Fibroblast of the conjunctiva (primary cell): ENCODE measurements around the gene HOXD4.

Source experiments
- DNase-seq: peaks from one replicate; pipeline ENCODE4 v3.0.0-alpha.2; 2010; ENCODE audit warnings: low read depth

HOXD4 gene

DNA sequence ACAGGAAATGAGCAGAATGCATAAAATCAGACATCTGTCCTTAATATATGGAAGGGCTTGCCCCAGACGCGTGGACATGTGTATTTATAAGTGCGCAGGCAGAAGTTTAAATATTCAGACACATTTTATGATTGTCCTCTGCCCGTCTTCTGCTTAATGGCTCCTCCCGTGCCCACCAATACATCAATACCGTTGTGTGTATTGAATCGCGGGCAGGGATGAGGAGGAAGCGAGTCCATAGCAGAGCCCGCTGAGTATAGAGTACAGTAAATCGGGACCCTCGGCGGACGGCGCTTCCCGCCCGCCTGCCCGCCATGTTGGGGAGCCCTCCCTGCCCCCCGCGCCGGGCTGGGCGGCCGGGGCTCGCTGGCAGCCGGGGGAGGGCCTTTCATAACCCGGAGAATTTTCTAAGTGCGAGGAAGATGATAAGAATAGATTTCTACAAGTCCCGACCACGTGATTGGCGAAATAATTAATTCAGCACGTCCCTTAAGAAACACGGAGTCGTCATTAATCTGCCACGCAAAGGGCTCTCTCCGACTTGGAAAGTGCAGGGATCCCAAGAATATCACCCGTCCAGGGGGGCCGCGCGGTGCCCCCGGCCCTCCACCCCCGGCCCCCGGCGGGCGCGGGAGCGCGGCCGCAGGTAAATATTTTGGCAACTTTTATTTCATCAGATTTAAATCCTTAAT lies 5.6 kb downstream of the HOXD4 start, which contains the start of gene HOXD3:
HOXD3 (plus strand) TSS at position 501 of the 692 bp plus-strand sequence. CDS start 11,808 bp downstream, outside the sequence.
- DNase-seq = no peak

DNA sequence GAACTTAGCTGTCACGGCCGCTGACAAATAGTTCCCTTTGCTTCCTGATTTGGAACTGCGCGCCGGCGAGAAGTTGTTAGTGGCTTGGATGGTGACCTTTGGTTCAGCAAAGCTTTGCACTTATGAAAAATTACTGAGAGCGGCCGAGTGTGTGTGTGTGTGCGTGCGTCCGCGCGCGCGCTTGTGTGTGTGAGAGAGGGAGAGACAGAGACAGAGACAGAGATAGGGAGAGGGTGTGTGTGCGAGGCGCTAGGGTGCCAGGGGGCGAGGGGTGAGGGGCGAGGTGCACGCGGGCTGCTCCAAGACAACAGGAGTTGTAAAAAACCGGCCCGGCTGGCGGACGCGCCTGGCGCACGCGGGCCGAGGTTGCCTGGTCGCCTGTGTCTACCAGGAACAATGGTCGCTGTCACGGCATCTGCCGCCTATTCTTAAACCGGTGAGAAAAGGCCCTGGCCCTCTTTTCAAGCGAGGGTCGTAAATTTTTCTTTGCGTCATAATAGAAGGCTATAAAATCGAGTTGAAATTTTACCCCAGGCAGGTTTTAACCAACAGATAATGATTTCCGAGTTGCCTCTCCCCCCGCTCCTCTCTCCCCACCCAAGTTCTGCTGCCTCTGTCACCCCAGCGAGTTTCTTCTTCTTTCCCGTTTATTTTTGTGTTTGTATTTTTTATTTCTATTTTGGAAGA lies 6.3 kb downstream of the HOXD4 start:
- no peak for DNase-seq

DNA sequence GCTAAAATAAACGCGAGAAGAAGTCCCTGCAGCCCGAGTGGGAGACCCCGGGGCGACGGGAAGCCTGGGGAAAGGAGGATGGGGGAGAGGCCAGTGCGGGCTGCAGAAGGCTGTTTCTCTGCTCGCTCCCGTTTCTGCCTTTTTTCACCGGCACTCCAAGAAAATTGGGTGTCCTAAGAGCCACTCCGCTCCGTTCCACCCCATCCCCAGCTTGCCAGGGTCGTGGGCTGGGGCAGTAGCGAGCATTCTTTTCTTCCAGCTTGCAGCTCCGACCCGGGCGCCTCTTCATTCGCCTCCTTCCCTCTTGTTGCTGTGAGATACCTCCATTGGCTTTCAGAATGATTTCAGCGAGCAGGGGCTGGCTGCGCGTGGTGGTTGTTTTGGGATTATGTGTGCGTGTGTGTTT lies 6.8 kb downstream of the HOXD4 start:
- DNase-seq = no peak

DNA sequence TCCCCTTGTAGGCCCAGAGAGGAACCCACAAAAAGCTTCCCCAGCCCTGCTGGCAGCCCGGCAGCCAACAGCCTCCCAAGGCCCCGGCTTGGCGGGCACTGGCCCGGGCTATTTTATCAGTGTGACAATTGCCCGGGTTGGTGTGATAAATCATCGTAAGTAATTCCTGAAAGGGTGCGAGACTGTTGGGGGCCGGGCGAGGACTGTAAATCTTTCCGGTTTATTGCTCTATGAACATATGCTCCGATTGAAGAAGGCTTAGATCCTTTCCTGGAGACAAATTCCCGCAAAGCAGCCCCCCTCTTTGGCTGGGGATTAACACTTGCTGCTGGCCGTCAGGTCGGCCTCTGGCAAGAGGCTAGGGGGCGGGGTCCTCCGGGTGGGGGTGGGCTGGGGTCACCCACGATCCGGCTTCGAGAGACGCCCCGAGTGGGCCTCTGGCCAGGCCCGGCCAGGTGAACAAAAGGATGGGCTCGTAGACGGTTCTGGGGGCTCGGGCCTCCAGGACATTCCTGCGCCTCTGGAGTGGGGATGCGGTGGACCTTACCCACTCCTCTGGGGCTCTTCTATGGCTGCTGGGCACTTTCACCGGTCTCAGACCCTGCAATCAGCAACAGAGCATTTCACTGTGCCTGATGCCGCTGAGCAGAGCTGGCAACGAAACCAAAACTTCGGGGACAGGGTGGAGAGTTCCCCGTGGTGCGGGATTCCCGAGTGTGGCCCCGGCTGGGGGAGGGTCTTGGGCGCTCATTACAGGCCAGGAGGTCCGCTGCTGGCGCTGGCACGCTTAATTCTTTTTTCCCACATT lies 7.7 kb downstream of the HOXD4 start:
- no peak for DNase-seq

DNA sequence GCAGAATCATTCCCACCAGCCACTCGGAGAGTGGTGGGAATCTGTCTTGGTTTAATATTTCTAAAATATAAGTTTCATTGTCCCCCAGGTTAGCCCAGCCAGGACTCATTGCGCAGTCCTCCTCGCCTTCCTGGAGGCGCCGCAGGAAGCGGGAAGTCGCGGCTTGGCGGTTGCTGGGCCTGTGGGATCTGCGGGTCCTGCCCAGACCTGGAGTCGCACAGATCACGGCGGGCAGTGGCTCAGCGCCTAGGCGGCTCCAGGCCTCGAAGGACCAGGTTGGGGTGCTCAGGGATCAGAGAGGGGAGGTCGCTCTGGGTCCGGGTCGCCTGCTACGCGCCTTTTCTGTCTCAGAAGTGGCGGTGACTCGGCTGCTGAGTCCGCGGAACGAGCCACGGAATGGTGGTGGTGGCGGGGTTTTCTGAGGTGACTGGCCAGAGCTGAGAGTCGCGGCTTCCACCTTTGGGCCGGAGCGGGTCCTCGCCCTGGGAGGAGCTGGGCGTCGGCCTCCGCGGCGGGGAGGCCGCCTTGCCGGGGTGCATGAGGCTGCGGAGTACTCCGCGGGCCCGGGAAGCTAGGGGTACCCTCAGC lies 8.4 kb downstream of the HOXD4 start:
- no peak for DNase-seq

DNA sequence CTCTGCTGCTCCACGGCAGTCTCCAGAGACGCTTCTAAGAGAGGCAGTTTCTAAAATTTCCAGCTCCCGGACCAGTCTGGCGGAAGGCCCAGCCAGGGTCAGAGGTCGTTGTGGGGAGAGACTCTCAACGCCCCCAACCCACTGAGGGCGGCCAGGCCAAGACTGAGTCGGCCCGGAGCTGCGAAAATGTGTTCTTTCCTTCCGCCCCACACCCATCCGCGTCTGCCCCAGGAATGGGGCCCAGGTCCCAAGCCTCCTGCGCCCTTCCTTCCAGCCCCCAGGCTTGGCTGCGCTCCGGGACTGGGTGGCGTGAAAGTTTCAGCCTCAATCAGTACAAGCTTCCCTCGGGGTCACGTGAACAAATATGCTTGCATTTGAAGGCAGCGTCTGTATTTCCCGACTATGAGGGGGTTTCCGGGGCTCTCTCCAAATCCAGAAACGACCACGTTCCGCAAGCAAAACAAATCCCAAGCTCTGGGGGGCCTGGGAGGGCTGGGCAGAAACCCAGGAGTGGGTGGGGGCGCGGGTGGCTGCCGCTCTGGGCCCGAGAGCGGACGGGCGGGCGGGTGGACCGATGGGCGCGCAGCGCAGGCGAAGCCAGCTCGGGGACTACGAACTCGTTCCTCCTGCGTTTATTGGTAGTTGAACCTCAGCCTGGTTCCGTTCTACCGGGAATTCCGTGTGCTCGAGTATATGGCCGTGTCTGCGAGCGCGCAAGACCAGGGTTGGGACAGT lies 9.1 kb downstream of the HOXD4 start:
- no peak for DNase-seq

DNA sequence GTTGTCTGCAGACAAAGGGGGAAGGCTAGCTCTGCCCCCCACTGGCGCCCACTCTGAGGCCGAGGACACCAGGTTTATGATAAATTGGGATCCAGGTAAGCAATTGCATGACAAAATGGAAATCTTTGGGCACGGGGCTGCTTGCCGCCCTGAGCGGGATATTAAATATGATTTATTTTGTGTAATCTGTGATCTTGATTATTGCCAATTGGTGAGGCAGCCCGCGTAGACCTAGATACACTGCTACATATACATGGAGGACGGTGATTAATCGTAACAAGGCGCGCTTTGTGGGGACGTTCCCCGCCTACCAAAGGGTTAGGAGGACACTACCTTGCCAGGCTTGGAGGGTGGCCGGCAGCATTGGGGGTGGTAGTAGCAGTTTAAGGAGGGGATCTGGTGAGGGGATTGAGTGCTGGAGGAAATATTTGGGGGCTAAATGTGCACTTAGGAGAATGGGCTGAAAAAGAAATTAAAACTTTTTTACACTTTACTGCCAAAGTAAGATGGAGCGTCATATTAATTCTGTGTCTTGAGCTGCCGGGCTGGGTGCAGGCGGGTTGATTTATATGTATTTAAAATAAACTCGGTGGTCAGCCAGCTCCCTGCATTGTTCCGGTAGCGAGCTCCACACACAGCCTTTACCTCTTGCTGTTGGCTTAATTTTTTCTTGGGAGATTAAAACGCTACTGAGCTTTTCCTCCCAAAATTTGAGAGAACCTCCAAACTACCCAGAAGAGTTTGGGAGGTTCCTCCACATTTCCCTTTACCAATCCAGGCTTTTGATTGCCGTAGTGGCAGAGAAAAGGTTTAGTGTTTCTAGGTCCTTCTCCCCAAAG lies 9.9 kb downstream of the HOXD4 start:
- DNase-seq = no peak

DNA sequence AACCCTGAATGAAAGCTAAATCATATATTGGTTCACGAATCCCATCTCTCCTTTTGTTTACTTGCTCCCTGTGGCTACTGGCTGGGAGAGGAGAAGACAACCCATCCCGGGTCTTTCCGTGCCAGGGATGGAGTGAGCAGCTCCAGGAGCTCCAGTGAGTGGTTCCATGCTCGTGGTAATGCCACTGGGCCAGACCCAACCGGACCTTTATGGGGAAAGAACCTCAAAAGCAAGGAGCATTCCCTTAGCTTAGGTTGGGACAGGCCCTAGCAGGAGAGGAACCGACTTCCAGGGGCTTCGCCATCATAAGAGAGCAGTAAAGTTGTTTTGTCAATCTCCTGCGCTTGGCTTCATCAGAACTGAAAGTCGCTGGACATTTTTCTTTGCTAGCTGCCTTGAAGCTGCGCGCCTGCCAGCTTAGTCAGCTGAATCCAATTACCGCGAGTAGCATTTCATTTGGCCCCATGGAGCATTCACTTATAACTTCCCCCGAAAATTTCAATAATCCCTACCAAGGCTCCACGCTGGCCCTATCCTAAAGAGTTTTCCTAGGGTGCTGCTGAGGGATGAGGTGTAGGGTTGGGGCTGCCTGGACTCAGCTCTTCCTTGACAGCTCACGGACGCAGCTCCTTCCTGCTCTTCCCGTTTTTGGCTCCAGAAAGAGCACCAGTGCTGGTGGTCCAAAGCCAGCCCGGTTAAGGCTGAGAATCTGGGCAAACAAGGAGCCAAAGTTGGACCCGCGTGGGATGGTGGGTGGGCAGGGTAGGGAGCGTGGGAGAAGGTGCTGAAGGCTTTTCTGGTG lies 10.7 kb downstream of the HOXD4 start:
- peak; percentile 13 for DNase-seq

DNA sequence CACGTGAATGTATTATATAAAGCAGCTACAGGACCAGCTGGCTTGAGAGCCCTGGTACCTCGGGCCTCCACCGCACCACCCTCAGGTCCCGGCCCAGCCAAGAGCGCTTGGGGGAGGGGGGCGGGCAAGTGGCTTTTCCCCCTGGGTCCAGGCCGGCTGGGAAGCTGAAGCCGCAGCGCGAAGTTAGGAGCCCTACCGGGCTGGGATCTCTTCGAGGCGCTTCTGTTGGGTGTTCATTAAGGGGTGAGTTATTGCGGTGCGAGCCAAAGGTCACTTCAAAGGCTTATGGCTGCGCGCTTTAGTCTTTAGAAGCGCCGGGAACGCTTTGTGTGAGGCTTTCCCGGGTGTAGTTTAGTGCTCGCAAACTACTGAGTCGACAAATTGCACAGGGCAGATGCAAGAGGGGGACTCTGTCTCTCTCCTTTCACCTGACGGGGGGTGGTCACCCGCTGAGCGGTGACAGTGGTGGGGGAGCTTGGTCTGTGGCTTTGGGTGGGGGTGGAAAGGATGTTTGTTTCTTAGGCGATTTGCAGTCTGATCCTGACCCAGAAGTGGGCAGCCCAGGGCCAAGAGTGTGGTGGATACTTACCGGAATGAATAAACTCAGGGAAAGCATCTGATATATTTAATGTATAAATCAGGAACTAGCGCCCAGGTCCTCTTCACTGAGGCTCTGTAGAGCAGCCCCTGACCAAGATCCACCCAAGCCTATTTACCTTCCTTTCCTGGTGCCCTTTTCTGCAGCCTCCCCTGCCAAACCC lies 11.7 kb downstream of the HOXD4 start:
- DNase-seq = no peak

DNA sequence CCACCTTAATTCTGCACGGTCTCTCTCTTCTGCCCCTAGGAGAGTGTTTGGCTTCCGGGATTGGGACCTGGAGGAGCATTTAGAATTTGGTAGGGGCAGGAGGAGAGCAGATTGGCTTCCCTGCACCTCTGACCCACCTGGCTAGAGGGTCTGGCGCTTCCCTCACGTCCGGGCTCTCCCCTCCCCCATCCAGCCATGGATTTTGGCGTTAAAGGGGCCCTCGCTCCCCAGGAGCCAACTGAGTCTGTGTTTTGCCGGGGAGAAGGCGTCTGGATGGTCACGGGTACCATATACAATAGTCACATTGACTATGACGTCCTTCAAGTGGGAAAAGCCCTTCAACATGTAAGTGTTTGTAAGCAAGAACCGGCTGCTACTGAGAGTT lies 12.3 kb downstream of the HOXD4 start:
- DNase-seq = no peak

DNA sequence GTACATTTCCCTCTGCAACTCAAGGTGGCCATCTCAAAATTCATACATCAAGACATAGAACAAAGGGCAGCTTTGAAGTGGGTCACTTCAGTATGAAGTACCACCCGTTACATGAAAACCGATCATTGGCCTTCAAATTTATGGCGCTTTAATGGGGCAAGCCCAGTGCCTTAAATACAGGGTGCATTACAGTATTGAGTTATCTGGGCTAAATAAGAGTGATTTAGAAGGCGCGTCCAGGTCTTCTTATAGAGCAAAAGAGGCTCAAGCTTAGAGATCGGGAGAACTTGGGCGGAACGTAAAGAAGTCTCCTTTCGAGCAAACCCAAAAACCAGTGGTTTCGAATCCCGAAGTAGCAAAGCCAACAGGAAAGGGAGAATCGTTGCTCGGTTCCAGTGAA lies 12.9 kb downstream of the HOXD4 start:
- no peak for DNase-seq

DNA sequence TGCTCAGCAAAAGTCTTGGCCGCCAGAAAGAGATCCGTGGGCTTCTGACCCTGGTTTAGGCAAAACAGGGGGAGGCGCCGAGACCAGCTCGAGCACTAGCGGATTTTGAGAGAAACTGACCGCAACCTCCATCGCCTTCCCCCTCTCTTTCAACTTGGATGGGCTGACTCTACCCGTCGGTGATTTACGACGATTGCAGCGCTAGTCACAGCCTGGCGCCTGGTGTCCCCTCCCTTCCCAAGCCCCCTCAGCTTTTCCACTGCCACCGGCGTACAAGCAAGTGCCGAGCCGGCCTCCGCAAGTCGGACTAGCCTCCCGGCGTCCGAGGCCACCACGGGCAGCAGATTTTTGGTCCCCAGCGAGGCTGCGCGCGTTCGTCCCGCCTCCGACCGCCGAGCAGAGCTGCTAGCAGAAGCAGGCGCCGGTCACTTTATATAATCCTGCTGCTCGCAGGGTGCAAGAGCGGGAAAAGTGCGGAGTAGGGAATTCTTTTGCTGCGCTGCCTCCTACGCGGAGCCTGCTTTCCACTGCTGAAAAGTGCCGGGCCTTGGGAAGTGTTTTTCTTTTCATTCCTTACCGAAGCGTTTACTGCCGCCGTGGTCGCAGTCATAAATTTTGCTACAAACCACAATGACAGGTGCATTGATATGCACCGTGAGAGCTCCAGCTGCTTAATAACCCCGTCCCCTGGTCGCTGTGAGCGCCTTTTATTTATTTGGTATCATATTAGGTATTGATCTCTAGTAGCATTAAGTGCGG lies 13.4 kb downstream of the HOXD4 start:
- DNase-seq = no peak

DNA sequence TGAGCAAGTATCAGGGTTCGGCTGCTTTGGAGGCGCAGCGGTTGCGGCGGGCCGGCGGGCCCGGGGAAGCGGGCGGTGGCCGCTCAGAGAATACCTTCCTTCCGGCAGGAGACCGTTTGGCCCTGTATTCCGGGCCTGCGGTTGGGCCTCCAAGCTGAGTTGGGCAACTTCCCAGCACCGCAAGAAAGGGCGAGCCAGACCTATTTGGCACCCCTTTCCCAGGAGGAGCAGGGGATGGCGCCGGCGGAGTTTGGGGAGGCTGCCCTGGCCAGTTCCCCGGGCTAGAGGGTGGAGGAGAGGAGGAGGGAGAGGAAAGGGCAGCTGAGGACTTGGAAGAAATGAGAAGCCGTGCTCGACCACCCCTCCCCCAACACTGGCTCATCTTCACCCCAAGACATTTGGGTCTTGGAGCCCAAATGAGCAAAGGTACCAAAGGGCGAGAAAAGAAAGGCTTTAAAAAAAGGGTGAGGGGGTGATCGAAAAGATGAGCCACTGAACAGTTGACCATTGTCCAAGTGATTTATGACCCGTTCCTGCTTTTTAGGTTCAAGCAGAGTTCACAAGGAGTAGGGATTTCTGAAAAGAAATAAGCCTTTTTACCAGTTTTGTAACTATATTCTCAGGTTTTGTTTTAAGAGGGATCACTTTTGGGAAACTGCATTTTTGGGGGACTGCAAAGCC lies 14.2 kb downstream of the HOXD4 start:
- no peak for DNase-seq

DNA sequence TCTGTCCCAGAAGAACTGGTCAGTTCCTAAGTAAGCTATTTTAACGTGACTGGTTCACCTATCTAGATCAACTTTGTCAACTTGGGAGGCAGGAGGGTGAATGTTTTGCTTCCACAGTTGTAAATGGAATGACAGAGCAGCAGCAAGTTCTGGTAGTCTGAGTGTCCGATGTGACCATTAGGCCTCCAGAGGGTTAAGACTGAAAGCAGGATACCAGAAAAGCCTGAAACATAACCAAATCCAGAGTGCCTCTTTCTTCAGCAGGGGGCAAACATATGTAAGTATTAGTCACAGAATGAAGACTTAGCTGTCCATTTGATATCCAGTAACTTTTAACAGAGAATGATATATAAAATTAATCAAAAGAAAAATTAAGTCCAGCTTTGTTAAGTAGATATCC lies 14.9 kb downstream of the HOXD4 start:
- no peak for DNase-seq

DNA sequence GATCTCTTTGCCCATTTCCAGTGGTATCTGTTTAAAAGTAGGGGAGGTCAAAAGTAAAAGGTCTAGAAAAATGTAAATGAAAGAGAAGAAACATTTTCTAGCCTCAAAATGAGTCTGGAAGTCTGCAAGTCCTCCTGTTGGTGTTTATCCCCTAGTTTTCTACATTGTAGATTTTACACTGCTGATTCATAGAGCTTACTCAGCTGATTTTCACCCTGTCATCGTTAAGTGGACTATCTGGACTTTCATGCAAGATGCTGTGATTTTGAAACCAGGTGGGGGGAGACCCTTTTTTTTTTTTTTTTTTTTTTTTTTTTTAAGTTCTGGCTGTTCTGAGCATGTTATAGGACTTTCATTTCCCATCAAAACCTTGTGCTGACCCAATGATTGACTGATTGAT lies 16.0 kb downstream of the HOXD4 start:
- DNase-seq = no peak

DNA sequence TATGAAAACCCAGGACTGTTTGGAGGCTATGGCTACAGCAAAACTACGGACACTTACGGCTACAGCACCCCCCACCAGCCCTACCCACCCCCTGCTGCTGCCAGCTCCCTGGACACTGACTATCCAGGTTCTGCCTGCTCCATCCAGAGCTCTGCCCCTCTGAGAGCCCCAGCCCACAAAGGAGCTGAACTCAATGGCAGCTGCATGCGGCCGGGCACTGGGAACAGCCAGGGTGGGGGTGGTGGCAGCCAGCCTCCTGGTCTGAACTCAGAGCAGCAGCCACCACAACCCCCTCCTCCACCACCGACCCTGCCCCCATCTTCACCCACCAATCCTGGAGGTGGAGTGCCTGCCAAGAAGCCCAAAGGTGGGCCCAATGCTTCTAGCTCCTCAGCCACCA lies 17.8 kb downstream of the HOXD4 start:
- no peak for DNase-seq

DNA sequence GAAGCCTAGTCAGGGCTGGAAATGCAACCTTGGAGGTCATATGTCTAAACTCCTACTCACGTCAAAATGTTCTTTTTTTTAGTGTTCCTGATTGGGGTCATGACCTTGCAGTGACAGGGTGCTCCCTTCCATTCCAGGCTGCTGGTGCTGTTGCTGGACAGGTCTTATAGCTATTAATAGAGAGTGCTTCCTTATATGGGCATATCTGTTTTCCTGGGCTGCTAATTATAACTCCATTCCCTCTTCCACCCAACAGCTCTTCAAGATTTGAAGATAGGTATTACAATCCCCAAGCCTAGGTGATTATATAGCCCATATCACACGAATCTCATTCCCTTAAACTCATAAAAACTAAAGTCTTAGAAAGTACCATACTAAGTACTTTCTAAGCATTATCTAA lies 18.4 kb downstream of the HOXD4 start:
- DNase-seq = no peak
